Hepatocyte (in vitro differentiated cells): Measurements from ENCODE around the gene TSHZ1.

Experiments used
- CTCF ChIP-seq: fragments of 200-600 bp; sonication (generic); IDR thresholded peaks from 2 replicates; pipeline ENCODE4 v1.5.1; 2016; ENCODE audit warnings: antibody characterized with exemption, mild to moderate bottlenecking; ENCODE audit not compliant: poor library complexity
- EZH2 ChIP-seq: fragments of 200-600 bp; sonication (generic); IDR thresholded peaks from 2 replicates; pipeline ENCODE4 v1.6.1; 2016; ENCODE audit warnings: antibody characterized with exemption, mild to moderate bottlenecking, borderline replicate concordance
- EZH2phosphoT487 ChIP-seq: fragments of 200-600 bp; sonication (generic); IDR thresholded peaks from one replicate; pipeline ENCODE4 v1.6.1; 2018; ENCODE audit warnings: antibody characterized with exemption, mild to moderate bottlenecking, low read depth, moderate library complexity; ENCODE audit not compliant: unreplicated experiment, severe bottlenecking

- TF ChIP-seq EZH2 = no peak
- no peak for TF ChIP-seq CTCF
- no peak for TF ChIP-seq EZH2phosphoT487
Observed at GRCh38 chr18:75165926-75166325, 44.7 kb upstream of the TSHZ1 start.
